ENCODE data around the gene PLXNA4. TPM values are rescaled to one million over a fixed set of nuclear protein-coding genes. Genes with fewer than 3 reads are reported as not detected.

PLXNA4 gene
- total and polyA plus RNA-seq, 8 donors, result 0.15 to 12.8 (median 1.6) TPM

GRCh38 chr7:132076301-132077035 is 499.8 kb downstream of the PLXNA4 start:
- DNase-seq, result no peak
- WGBS, 5 donors, result 78 to 84% (median 81%) methylated on average over 13 of the region's 13 CpGs
- Histone ChIP-seq H3K27ac (no peak overlapping the region), H3K4me1 (peaks cover 11 to 30% (median 17%) of the 10 kb centered on the region in 4 donors), H3K9me3 (no peaks in the 10 kb centered on the region), H3K36me3 (no peaks in the 10 kb centered on the region), H3K27me3 (no peaks in the 10 kb centered on the region), H3K4me3 (no peak overlapping the region)
- TF ChIP-seq CTCF (IDR thresholded peaks at IDR 0.05) (no peak), EP300 (IDR thresholded peaks at IDR 0.05) (no peak), POLR2A (IDR thresholded peaks at IDR 0.05) (no peak), POLR2AphosphoS5 (IDR thresholded peaks at IDR 0.05) (no peak)
- intact Hi-C loops (cut with DNase I; ENCODE audit: low total_unique reads), result no loop called here

GRCh38 chr7:132075515-132075914 is 500.8 kb downstream of the PLXNA4 start:
- H3K9me3 ChIP-seq, result no peaks in the 10 kb centered on the region
- H3K27me3 ChIP-seq, result no peaks in the 10 kb centered on the region
- DNase-seq, result no peak
- no peak for TF ChIP-seq POLR2A (IDR thresholded peaks at IDR 0.05)
- TF ChIP-seq CTCF (IDR thresholded peaks at IDR 0.05), result no peak
- TF ChIP-seq EP300 (IDR thresholded peaks at IDR 0.05), result no peak
- no peak for TF ChIP-seq POLR2AphosphoS5 (IDR thresholded peaks at IDR 0.05)
- no peak overlapping the region for H3K27ac ChIP-seq
- 30 to 57% (median 44%) methylated on average over 6 of the region's 6 CpGs for WGBS, 5 donors
- no peak overlapping the region for H3K4me3 ChIP-seq
- no peaks in the 10 kb centered on the region for H3K36me3 ChIP-seq
- intact Hi-C loops (cut with DNase I; ENCODE audit: low total_unique reads), result no loop called here
- peaks cover 3 to 20% (median 12%) of the 10 kb centered on the region in 4 donors for H3K4me1 ChIP-seq

- intact Hi-C loops (cut with DNase I; ENCODE audit: low total_unique reads), result no loop called here
- Histone ChIP-seq H3K36me3 (no peaks in the 10 kb centered on the region), H3K4me1 (peaks cover 0 to 8% (median 6%) of the 10 kb centered on the region in 4 donors), H3K9me3 (no peaks in the 10 kb centered on the region), H3K27ac (no peak overlapping the region), H3K4me3 (no peak overlapping the region), H3K27me3 (no peaks in the 10 kb centered on the region)
- TF ChIP-seq POLR2A (IDR thresholded peaks at IDR 0.05) (no peak), POLR2AphosphoS5 (IDR thresholded peaks at IDR 0.05) (no peak), EP300 (IDR thresholded peaks at IDR 0.05) (no peak), CTCF (IDR thresholded peaks at IDR 0.05) (no peak)
- WGBS, 5 donors, result 80 to 87% (median 84%) methylated on average over 15 of the region's 15 CpGs
- DNase-seq, result no peak
These were observed 502.2 kb downstream of the PLXNA4 start for GRCh38 chr7:132073920-132074589.

Measured in stomach (tissue), 9 donors.